HepG2 (cell line): ENCODE results near the gene FGF4. TPM values are rescaled to one million over a fixed set of nuclear protein-coding genes. Genes with fewer than 3 reads are reported as not detected.

Experiments used
- ATAC-seq: fragments of 200-7000 bp; cut with Tn5 transposase; 3 replicates; pipeline ENCODE4 v1.9.1; 2020; ENCODE audit warnings: mild to moderate bottlenecking, moderate library complexity
- BruUV-seq: library from RNA; stranded (reverse); fragments of 400-500 nt; replicated peaks from 2 replicates; lab custom pipeline; 2021; lab: Mats Ljungman, UMichigan
- CTCF ChIA-PET: fragments of 300-600 bp; formaldehyde crosslinking; extraction: SDS; loops from one replicate; lab custom pipeline; 2021; ENCODE audit warnings: low total read pairs, inconsistent platforms, low intra/inter-chr PET ratio; lab: Yijun Ruan, JAX
- POLR2A ChIA-PET: fragments of 350-600 bp; sonication (Branson Sonifier 250); formaldehyde crosslinking; loops from one replicate; lab custom pipeline; 2020; ENCODE audit warnings: antibody characterized with exemption, inconsistent platforms; lab: Yijun Ruan, JAX
- DNase-seq: peaks from one replicate; pipeline ENCODE4 v3.0.0-alpha.2; 2015; ENCODE audit warnings: low spot score
- FAIRE-seq: peaks from 3 replicates; lab custom pipeline; 2011; peaks lifted over from hg19 to GRCh38; lab: Jason Lieb, UNC
- H2AFZ ChIP-seq: one replicate; pipeline ENCODE4 v1.6.1; 2011; ENCODE audit warnings: low read length, inconsistent platforms
- H3K27ac ChIP-seq: fragments of 300-600 bp; 3 replicates; pipeline ENCODE4 v1.8.0; 2011; ENCODE audit warnings: mixed run types, mild to moderate bottlenecking, mixed read lengths, low read length, inconsistent platforms; ENCODE audit not compliant: insufficient read depth; ENCODE audit errors: extremely low read length
- H3K27me3 ChIP-seq, 2 experiments: fragments of 200-600 bp in 1 of 2; 2 replicates in 1 of 2; 3 replicates in 1 of 2; pipeline versions ENCODE4 v1.6.0 to v1.8.0; 2011; ENCODE audit warnings: low read length in 2 of 2, mild to moderate bottlenecking in 2 of 2, moderate library complexity in 2 of 2, inconsistent platforms in 1 of 2; ENCODE audit not compliant: insufficient read depth in 2 of 2, control insufficient read depth in 1 of 2
- H3K36me3 ChIP-seq, 2 experiments: fragments of 200-600 bp in 1 of 2; replicated peaks in 1 of 2; 2 replicates in 1 of 2; 3 replicates in 1 of 2; pipeline versions ENCODE4 v1.5.1 to v1.8.0; 2011; ENCODE audit warnings: low read length in 2 of 2, inconsistent platforms in 1 of 2; ENCODE audit not compliant: insufficient read depth in 2 of 2, control insufficient read depth in 1 of 2
- H3K4me1 ChIP-seq: 2 replicates; pipeline ENCODE4 v1.5.1; 2012; ENCODE audit warnings: low read length, inconsistent platforms; ENCODE audit not compliant: insufficient read depth
- H3K4me2 ChIP-seq: 2 replicates; pipeline ENCODE4 v1.6.0; 2011; ENCODE audit warnings: low read depth, low read length, inconsistent platforms
- H3K4me3 ChIP-seq, 3 experiments: fragments of 200-600 bp in 1 of 3; sonication (generic), shearing (Covaris generic) in 1 of 3; replicated peaks in 1 of 3; 2 replicates each; pipeline ENCODE4 v1.5.1; 2011 to 2016; ENCODE audit warnings: low read length in 3 of 3, inconsistent platforms in 2 of 3, low read depth in 2 of 3, mild to moderate bottlenecking in 2 of 3, control low read depth in 1 of 3, mixed read lengths in 1 of 3; ENCODE audit not compliant: insufficient read depth in 1 of 3
- H3K79me2 ChIP-seq: one replicate; pipeline ENCODE4 v1.6.1; 2011; ENCODE audit warnings: low read length, inconsistent platforms; ENCODE audit not compliant: insufficient read depth
- H3K9ac ChIP-seq: 2 replicates; pipeline ENCODE4 v1.6.0; 2011; ENCODE audit warnings: mild to moderate bottlenecking, low read depth, low read length, inconsistent platforms; ENCODE audit not compliant: insufficient read depth
- H3K9me3 ChIP-seq: 2 replicates; pipeline ENCODE4 v1.5.1; 2012; ENCODE audit warnings: mild to moderate bottlenecking, low read length
- H4K20me1 ChIP-seq: 2 replicates; pipeline ENCODE4 v1.6.0; 2011; ENCODE audit warnings: inconsistent platforms, mild to moderate bottlenecking, low read length, moderate library complexity; ENCODE audit not compliant: insufficient read depth
- ARNT ChIP-seq: fragments of 450-650 bp; IDR thresholded peaks from 2 replicates; pipeline ENCODE4 v1.6.1; 2017
- ESRRA ChIP-seq: sonication (generic); formaldehyde crosslinking; IDR thresholded peaks from 2 replicates; pipeline ENCODE4 v1.5.1; 2020; ENCODE audit warnings: mild to moderate bottlenecking, low read depth, missing genetic modification reagents
- FOXO1 ChIP-seq: sonication (generic); formaldehyde crosslinking; IDR thresholded peaks from 2 replicates; pipeline ENCODE4 v1.4.0; 2020; ENCODE audit warnings: missing genetic modification reagents
- HIVEP1 ChIP-seq: sonication (generic); formaldehyde crosslinking; IDR thresholded peaks from 2 replicates; pipeline ENCODE4 v1.4.0; 2020; ENCODE audit warnings: mild to moderate bottlenecking, missing genetic modification reagents
- IKZF4 ChIP-seq: sonication (generic); formaldehyde crosslinking; IDR thresholded peaks from 2 replicates; pipeline ENCODE4 v1.5.1; 2020; ENCODE audit warnings: borderline replicate concordance, mild to moderate bottlenecking, low read depth, missing genetic modification reagents; ENCODE audit errors: not compliant biosample characterization
- KDM5B ChIP-seq: sonication (generic); formaldehyde crosslinking; IDR thresholded peaks from 2 replicates; pipeline ENCODE4 v1.4.0; 2020; ENCODE audit warnings: missing genetic modification reagents, mild to moderate bottlenecking, borderline replicate concordance
- KLF11 ChIP-seq: IDR thresholded peaks from 2 replicates; pipeline ENCODE4 v1.6.1; 2016; ENCODE audit warnings: missing compliant biosample characterization
- KLF6 ChIP-seq: IDR thresholded peaks from 2 replicates; pipeline ENCODE4 v1.8.0; 2016; ENCODE audit warnings: missing biosample characterization, missing genetic modification reagents
- MBD4 ChIP-seq: IDR thresholded peaks from 2 replicates; pipeline ENCODE4 v1.6.1; 2012; ENCODE audit warnings: low read length, inconsistent platforms, borderline replicate concordance
- MBNL3 ChIP-seq: fragments of 250-450 bp; sonication (Bioruptor Pico); conservative IDR thresholded peaks from 2 replicates; pipeline ENCODE4 v1.8.0; 2022; ENCODE audit warnings: mild to moderate bottlenecking, inconsistent platforms
- MTF1 ChIP-seq: sonication (generic); formaldehyde crosslinking; IDR thresholded peaks from 2 replicates; pipeline ENCODE4 v1.5.0; 2020; ENCODE audit warnings: missing genetic modification reagents
- SCMH1 ChIP-seq: sonication (generic); formaldehyde crosslinking; IDR thresholded peaks from 2 replicates; pipeline ENCODE4 v1.9.0; 2021; ENCODE audit warnings: missing genetic modification reagents, mild to moderate bottlenecking, borderline replicate concordance
- SETDB1 ChIP-seq: sonication (generic); formaldehyde crosslinking; IDR thresholded peaks from 2 replicates; pipeline ENCODE4 v1.5.1; 2020; ENCODE audit warnings: missing genetic modification reagents, mild to moderate bottlenecking, borderline replicate concordance
- SMC3 ChIP-seq: IDR thresholded peaks from 2 replicates; pipeline ENCODE4 v1.6.1; 2011; ENCODE audit warnings: low read length, improper control_type of control experiment
- ZNF10 ChIP-seq: sonication (generic); formaldehyde crosslinking; IDR thresholded peaks from 2 replicates; pipeline ENCODE4 v1.4.0; 2020; ENCODE audit warnings: mild to moderate bottlenecking, low read depth, missing genetic modification reagents, borderline replicate concordance
- WGBS: methylation state at CpG from one replicate; pipeline ENCODE4 v1.1.6; 2017; ENCODE audit warnings: low lambda C conversion rate; 5-methylcytosine and 5-hydroxymethylcytosine counted together
- in situ Hi-C: cut with HindIII; loops from 2 replicates; pipeline ENCODE4 v1.10.0; 2017; ENCODE audit warnings: low pct_unique_long_range_greater_than_20kb; ENCODE audit not compliant: extremely low pct_ligation_motif_present
- intact Hi-C: fragments of 100-400 bp; cut with micrococcal nuclease; formaldehyde crosslinking; loops from one replicate; pipeline ENCODE4 v1.10.0; 2022; ENCODE audit not compliant: unreplicated experiment
- polyA plus RNA-seq, 8 experiments: library from polyadenylated mRNA; depleted of rRNA in 3 of 8; stranded (reverse) in 7 of 8; unstranded in 1 of 8; fragments of >200 nt; fragmentation: Illumina TruSeq in 4 of 8; extraction: Trizol in 4 of 8; gene quantifications; 2 replicates each; pipeline versions ENCODE4 v1.2.1 to v1.2.3, GENCODE V29; 2011 to 2016; ENCODE audit warnings: low read depth in 4 of 8, missing spikeins in 1 of 8, mixed read lengths in 1 of 8; ENCODE audit not compliant: insufficient read depth in 1 of 8
- total RNA-seq, 5 experiments: library from RNA; depleted of rRNA; stranded (reverse); fragments of >200 nt; fragmentation: Illumina TruSeq; extraction: Trizol; gene quantifications; 2 replicates each; pipeline ENCODE4 v1.2.3, GENCODE V29; 2016; ENCODE audit warnings: low read depth in 1 of 5
- TF ChIP-seq, protein P1 (sequence below): sonication (generic); formaldehyde crosslinking; IDR thresholded peaks from 2 replicates; pipeline ENCODE4 v1.5.0; 2020; ENCODE audit warnings: missing genetic modification reagents, mild to moderate bottlenecking, borderline replicate concordance
- TF ChIP-seq, protein P2 (sequence below): fragments of 450-650 bp; IDR thresholded peaks from 2 replicates; pipeline ENCODE4 v1.6.1; 2017; ENCODE audit warnings: mild to moderate bottlenecking
- TF ChIP-seq, protein P3 (sequence below): sonication (generic); formaldehyde crosslinking; IDR thresholded peaks from 2 replicates; pipeline ENCODE4 v1.8.0; 2022; ENCODE audit warnings: missing genetic modification reagents, mild to moderate bottlenecking, moderate library complexity, borderline replicate concordance
- TF ChIP-seq, protein P4 (sequence below): sonication (generic); formaldehyde crosslinking; IDR thresholded peaks from 2 replicates; pipeline ENCODE4 v1.5.0; 2020; ENCODE audit warnings: mild to moderate bottlenecking, missing genetic modification reagents, moderate library complexity

The FGF4 gene
- total and polyA plus RNA-seq, 2 of the 13 experiments (the other 11 are each of a cell fraction or from before 2014, with no cell fraction given) = not detected

DNA sequence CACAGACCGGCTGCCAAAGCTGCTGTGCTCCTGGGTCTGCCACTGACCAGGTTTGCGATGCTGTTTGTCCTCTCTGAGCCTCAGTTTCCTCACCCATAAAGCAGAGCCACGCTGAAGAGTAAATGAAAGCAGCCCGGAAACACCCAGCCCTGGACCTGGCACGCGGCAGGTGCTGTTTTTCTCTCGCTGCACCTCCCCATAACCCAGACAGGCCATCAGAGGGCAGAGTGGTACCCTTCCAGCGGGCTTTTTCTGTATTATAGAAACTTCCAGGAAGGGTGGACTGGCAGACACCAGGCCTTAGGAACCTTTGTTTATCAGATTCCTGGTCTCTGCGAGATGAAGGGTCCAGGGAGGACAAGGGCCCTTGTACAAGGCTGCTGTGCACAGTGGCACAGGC is 53.4 kb downstream of the FGF4 start:
- DNase-seq = no peak
- BruUV-seq = no TSS peak
- FAIRE-seq = no peak
- ATAC-seq = peak; percentile 68
- no peaks in the 10 kb centered on the region for H3K4me1 ChIP-seq
- H3K9me3 ChIP-seq = no peaks in the 10 kb centered on the region
- in situ Hi-C loops = loop anchor here (5.0 kb wide), 1 partner anchor 76 kb away; no protein-coding TSS in a partner anchor
- ChIA-PET CTCF (interaction anchor here (1.3 kb wide), 1 partner anchor 80 kb away, joined by 3 read pairs; no protein-coding TSS in a partner anchor), POLR2A (no interaction called here)
- no peaks in the 10 kb centered on the region for H3K36me3 ChIP-seq
- 13% methylated on average over 9 of the region's 9 CpGs for WGBS
- intact Hi-C loops = loop anchor here (5.0 kb wide), 1 partner anchor 81 kb away; no protein-coding TSS in a partner anchor
- H4K20me1 ChIP-seq = no peaks in the 10 kb centered on the region
- no peak overlapping the region for H3K27ac ChIP-seq
- no peak overlapping the region for H2AFZ ChIP-seq
- no peak overlapping the region for H3K4me2 ChIP-seq
- H3K27me3 ChIP-seq = peaks cover 4 to 65% of the 10 kb centered on the region in 2 experiments
- no peak overlapping the region for H3K4me3 ChIP-seq
- no peaks in the 10 kb centered on the region for H3K79me2 ChIP-seq
- H3K9ac ChIP-seq = no peak overlapping the region
- TF ChIP-seq ZNF10 = no peak
- TF ChIP-seq SCMH1 = no peak
- TF ChIP-seq MBD4 = no peak
- TF ChIP-seq, protein P1, sequence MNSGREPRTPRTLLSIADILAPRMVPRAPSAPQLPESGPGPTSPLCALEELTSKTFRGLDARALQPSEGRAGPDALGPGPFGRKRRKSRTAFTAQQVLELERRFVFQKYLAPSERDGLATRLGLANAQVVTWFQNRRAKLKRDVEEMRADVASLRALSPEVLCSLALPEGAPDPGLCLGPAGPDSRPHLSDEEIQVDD (CRISPR knock-in tag) = no peak
- TF ChIP-seq, protein P2, sequence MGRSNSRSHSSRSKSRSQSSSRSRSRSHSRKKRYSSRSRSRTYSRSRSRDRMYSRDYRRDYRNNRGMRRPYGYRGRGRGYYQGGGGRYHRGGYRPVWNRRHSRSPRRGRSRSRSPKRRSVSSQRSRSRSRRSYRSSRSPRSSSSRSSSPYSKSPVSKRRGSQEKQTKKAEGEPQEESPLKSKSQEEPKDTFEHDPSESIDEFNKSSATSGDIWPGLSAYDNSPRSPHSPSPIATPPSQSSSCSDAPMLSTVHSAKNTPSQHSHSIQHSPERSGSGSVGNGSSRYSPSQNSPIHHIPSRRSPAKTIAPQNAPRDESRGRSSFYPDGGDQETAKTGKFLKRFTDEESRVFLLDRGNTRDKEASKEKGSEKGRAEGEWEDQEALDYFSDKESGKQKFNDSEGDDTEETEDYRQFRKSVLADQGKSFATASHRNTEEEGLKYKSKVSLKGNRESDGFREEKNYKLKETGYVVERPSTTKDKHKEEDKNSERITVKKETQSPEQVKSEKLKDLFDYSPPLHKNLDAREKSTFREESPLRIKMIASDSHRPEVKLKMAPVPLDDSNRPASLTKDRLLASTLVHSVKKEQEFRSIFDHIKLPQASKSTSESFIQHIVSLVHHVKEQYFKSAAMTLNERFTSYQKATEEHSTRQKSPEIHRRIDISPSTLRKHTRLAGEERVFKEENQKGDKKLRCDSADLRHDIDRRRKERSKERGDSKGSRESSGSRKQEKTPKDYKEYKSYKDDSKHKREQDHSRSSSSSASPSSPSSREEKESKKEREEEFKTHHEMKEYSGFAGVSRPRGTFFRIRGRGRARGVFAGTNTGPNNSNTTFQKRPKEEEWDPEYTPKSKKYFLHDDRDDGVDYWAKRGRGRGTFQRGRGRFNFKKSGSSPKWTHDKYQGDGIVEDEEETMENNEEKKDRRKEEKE = no peak
- TF ChIP-seq KDM5B (CRISPR knock-in tag) = no peak
- TF ChIP-seq, protein P3, sequence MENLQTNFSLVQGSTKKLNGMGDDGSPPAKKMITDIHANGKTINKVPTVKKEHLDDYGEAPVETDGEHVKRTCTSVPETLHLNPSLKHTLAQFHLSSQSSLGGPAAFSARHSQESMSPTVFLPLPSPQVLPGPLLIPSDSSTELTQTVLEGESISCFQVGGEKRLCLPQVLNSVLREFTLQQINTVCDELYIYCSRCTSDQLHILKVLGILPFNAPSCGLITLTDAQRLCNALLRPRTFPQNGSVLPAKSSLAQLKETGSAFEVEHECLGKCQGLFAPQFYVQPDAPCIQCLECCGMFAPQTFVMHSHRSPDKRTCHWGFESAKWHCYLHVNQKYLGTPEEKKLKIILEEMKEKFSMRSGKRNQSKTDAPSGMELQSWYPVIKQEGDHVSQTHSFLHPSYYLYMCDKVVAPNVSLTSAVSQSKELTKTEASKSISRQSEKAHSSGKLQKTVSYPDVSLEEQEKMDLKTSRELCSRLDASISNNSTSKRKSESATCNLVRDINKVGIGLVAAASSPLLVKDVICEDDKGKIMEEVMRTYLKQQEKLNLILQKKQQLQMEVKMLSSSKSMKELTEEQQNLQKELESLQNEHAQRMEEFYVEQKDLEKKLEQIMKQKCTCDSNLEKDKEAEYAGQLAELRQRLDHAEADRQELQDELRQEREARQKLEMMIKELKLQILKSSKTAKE (CRISPR knock-in tag) = no peak
- no peak for TF ChIP-seq KLF6 (CRISPR knock-in tag)
- no peak for TF ChIP-seq MTF1 (CRISPR knock-in tag)
- TF ChIP-seq ARNT = no peak
- TF ChIP-seq KLF11 (CRISPR knock-in tag) = no peak
- TF ChIP-seq HIVEP1 (CRISPR knock-in tag) = no peak
- no peak for TF ChIP-seq ESRRA (CRISPR knock-in tag)
- TF ChIP-seq, protein P4, sequence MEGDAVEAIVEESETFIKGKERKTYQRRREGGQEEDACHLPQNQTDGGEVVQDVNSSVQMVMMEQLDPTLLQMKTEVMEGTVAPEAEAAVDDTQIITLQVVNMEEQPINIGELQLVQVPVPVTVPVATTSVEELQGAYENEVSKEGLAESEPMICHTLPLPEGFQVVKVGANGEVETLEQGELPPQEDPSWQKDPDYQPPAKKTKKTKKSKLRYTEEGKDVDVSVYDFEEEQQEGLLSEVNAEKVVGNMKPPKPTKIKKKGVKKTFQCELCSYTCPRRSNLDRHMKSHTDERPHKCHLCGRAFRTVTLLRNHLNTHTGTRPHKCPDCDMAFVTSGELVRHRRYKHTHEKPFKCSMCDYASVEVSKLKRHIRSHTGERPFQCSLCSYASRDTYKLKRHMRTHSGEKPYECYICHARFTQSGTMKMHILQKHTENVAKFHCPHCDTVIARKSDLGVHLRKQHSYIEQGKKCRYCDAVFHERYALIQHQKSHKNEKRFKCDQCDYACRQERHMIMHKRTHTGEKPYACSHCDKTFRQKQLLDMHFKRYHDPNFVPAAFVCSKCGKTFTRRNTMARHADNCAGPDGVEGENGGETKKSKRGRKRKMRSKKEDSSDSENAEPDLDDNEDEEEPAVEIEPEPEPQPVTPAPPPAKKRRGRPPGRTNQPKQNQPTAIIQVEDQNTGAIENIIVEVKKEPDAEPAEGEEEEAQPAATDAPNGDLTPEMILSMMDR (CRISPR knock-in tag) = peak; percentile 52
- no peak for TF ChIP-seq FOXO1 (CRISPR knock-in tag)
- no peak for TF ChIP-seq SETDB1 (CRISPR knock-in tag)
- TF ChIP-seq MBNL3 (CRISPR knock-in tag) = no peak
- no peak for TF ChIP-seq IKZF4
- peak; percentile 20; the same call in 1 of the 2 replicates for TF ChIP-seq SMC3
